ENCODE data around the gene OR5V1. TPM values are rescaled to one million over a fixed set of nuclear protein-coding genes. Genes with fewer than 3 reads are reported as not detected.

Gene OR5V1
- not detected in 2 replicates for total RNA-seq (2014; rRNA removed; shearing (Covaris generic))
- polyA plus RNA-seq (2016; fragmentation: Nextera tagmentation; extraction: Ambion mirVana): not detected in 2 replicates

DNA sequence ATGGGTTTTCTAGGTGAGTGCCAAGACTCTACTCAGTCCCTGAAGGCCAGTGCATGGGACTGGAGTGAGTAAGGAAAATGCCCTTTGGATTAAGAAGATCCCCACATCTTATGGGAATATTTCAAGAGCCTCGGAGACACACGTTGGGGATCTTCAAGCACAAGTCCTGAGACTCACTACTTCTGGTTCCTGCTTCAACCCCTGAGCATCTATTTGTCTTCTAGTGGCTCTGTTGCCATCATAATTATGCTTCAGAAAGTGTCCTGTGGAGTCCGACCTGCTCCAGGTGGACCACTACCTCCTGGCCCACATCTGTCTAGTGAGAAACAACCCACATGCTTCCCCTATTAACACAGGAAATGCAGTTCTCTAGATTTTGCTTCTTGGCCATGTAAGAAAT, at the start of gene OR5V1:
TSS of gene OR5V1 (minus strand) at position 101 of the 400 bp plus-strand sequence. CDS start 12,670 bp downstream, outside the sequence.
- 26 to 38% methylated on average over 3 of the region's 3 CpGs for WGBS, 2 experiments (ENCODE audit: low coverage in 1 of 2, low lambda C conversion rate in 2 of 2, missing lambda C conversion rate in 2 of 2)

DNA sequence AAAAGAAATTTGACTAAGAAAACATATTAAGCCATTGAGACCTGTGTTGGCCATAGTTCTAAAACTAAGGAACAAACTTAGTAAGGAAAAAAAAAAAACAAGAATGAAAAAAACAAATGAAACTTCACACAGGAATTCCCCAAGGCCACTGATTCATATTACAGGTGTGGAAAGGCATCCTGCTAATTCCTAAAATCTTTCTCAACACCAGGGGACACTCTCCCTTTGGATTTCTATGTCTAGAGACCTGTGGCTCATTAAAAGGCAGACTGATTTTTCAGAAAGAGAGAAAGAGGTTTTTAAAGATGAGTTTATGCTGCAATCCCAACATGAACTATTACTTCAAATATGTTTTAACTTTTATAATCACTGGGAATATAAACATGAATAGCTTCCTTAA, 45.9 kb upstream of the OR5V1 start, which contains the start of gene OR12D1:
TSS of gene OR12D1 (plus strand) at position 341 of the 400 bp plus-strand sequence.
- Histone ChIP-seq H3K9me2 (ENCODE audit: insufficient read depth) (no peaks in the 10 kb centered on the region), H3K27me3 (replicated peaks; ENCODE audit: insufficient read depth) (no peaks in the 10 kb centered on the region), H3K36me3 (ENCODE audit: low read depth) (no peaks in the 10 kb centered on the region), H3K4me3 (no peak within 1 kb of the TSS), H4K20me1 (ENCODE audit: insufficient read depth) (no peaks in the 10 kb centered on the region; the same call in 1 of the 2 replicates), H3K9ac (no peak within 1 kb of the TSS), H3K4me1 (ENCODE audit: insufficient read depth) (no peaks in the 10 kb centered on the region), H3F3A (ENCODE audit: insufficient read depth) (no peaks in the 10 kb centered on the region), H2AFZ (no peak within 1 kb of the TSS), H3K4me2 (ENCODE audit: unreplicated experiment) (no peak within 1 kb of the TSS), H3K9me3 (ENCODE audit: low read depth) (no peaks in the 10 kb centered on the region), H3K79me2 (ENCODE audit: insufficient read depth) (no peaks in the 10 kb centered on the region), H3K27ac (no peak within 1 kb of the TSS)
- TF ChIP-seq EZH2phosphoT487 (IDR thresholded peaks at IDR 0.05; ENCODE audit: insufficient read depth, low read depth): no peak
- TF ChIP-seq EZH2 (IDR thresholded peaks at IDR 0.05; ENCODE audit: insufficient read depth, poor library complexity, severe bottlenecking): no peak
- in situ Hi-C loops (cut with MboI): no loop called here
- no peak for DNase-seq

More for the DNA sequence above, at the start of gene OR5V1:
- Histone ChIP-seq H3K9me2 (ENCODE audit: insufficient read depth) (no peaks in the 10 kb centered on the region), H3K4me2 (ENCODE audit: unreplicated experiment) (no peak within 1 kb of the TSS), H3K79me2 (ENCODE audit: insufficient read depth) (no peaks in the 10 kb centered on the region), H3K27me3 (replicated peaks; ENCODE audit: insufficient read depth) (no peaks in the 10 kb centered on the region), H3F3A (ENCODE audit: insufficient read depth) (no peaks in the 10 kb centered on the region), H4K20me1 (ENCODE audit: insufficient read depth) (no peaks in the 10 kb centered on the region), H2AFZ (no peak within 1 kb of the TSS), H3K4me3 (no peak within 1 kb of the TSS), H3K27ac (no peak within 1 kb of the TSS), H3K9me3 (ENCODE audit: low read depth) (no peaks in the 10 kb centered on the region), H3K36me3 (ENCODE audit: low read depth) (no peaks in the 10 kb centered on the region), H3K4me1 (ENCODE audit: insufficient read depth) (no peaks in the 10 kb centered on the region), H3K9ac (no peak within 1 kb of the TSS)
- in situ Hi-C loops (cut with MboI): no loop called here
- TF ChIP-seq EZH2phosphoT487 (IDR thresholded peaks at IDR 0.05; ENCODE audit: insufficient read depth, low read depth) (no peak), EZH2 (IDR thresholded peaks at IDR 0.05; ENCODE audit: insufficient read depth, poor library complexity, severe bottlenecking) (no peak)
- DNase-seq: no peak

DNA sequence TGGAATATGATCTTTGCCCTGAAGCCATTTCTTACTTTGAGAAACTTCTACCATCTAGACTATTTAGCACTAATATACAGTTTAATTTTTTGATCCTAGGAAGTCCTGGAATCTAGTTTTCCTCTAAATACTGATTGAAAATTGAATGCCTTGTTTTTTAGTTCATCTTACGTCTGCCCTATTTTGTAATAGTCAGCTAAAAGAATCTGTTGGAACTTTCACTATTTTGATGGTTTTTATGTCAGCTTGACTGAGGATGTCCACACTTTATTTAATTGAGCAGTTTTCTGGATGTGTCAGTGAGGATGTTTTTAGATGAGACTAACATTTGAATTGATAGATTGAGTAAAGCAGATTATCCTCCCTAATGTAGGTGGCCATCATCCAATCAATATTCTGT, 35.1 kb upstream of the OR5V1 start:
- Histone ChIP-seq H3K4me2 (ENCODE audit: unreplicated experiment) (no peak overlapping the region), H3K9ac (no peak overlapping the region), H3K9me2 (ENCODE audit: insufficient read depth) (no peaks in the 10 kb centered on the region), H3K4me1 (ENCODE audit: insufficient read depth) (no peaks in the 10 kb centered on the region), H3K79me2 (ENCODE audit: insufficient read depth) (no peaks in the 10 kb centered on the region), H3F3A (ENCODE audit: insufficient read depth) (no peaks in the 10 kb centered on the region), H3K27ac (no peak overlapping the region), H2AFZ (no peak overlapping the region), H3K36me3 (ENCODE audit: low read depth) (no peaks in the 10 kb centered on the region), H3K27me3 (replicated peaks; ENCODE audit: insufficient read depth) (no peaks in the 10 kb centered on the region), H3K4me3 (no peak overlapping the region), H4K20me1 (ENCODE audit: insufficient read depth) (no peaks in the 10 kb centered on the region), H3K9me3 (ENCODE audit: low read depth) (no peaks in the 10 kb centered on the region)
- DNase-seq: no peak
- in situ Hi-C loops (cut with MboI): no loop called here
- no peak for TF ChIP-seq EZH2phosphoT487 (IDR thresholded peaks at IDR 0.05; ENCODE audit: insufficient read depth, low read depth)
- TF ChIP-seq EZH2 (IDR thresholded peaks at IDR 0.05; ENCODE audit: insufficient read depth, poor library complexity, severe bottlenecking): no peak
- 24 to 29% methylated on average over 1 of the region's 1 CpG for WGBS, 2 experiments (ENCODE audit: low coverage in 1 of 2, low lambda C conversion rate in 2 of 2, missing lambda C conversion rate in 2 of 2)

DNA sequence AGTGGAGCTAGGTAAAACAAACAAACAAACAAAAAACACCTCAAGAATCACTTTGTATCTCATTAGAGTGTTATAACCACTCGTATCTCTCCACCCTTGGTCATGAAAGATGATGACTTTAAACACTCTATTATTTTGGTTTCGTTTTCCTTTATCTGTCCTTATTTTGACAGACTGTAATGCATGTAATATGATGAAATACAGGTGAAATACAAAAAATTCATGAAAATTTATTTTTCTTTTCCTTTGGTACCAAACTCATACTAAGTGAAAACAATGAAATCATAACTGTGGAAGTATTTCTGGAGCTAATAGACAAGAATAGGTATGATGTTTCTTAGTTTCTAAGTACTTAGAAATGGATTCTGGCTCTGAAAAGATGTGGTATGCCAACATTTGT, 30.9 kb upstream of the OR5V1 start:
- H3K27ac ChIP-seq: no peak overlapping the region
- no peak overlapping the region for H3K9ac ChIP-seq
- no peak overlapping the region for H2AFZ ChIP-seq
- no peak for TF ChIP-seq EZH2phosphoT487 (IDR thresholded peaks at IDR 0.05; ENCODE audit: insufficient read depth, low read depth)
- TF ChIP-seq EZH2 (IDR thresholded peaks at IDR 0.05; ENCODE audit: insufficient read depth, poor library complexity, severe bottlenecking): no peak
- no peaks in the 10 kb centered on the region for H4K20me1 ChIP-seq (ENCODE audit: insufficient read depth)
- no peaks in the 10 kb centered on the region for H3K9me3 ChIP-seq (ENCODE audit: low read depth)
- WGBS, 2 experiments (ENCODE audit: low coverage in 1 of 2, low lambda C conversion rate in 2 of 2, missing lambda C conversion rate in 2 of 2): 3 to 5% methylated on average over 2 of the region's 2 CpGs
- DNase-seq: no peak
- H3K9me2 ChIP-seq (ENCODE audit: insufficient read depth): no peaks in the 10 kb centered on the region
- no peak overlapping the region for H3K4me2 ChIP-seq (ENCODE audit: unreplicated experiment)
- H3F3A ChIP-seq (ENCODE audit: insufficient read depth): no peaks in the 10 kb centered on the region
- no peak overlapping the region for H3K4me3 ChIP-seq
- H3K27me3 ChIP-seq (replicated peaks; ENCODE audit: insufficient read depth): no peaks in the 10 kb centered on the region
- in situ Hi-C loops (cut with MboI): no loop called here
- no peaks in the 10 kb centered on the region for H3K79me2 ChIP-seq (ENCODE audit: insufficient read depth)
- H3K36me3 ChIP-seq (ENCODE audit: low read depth): no peaks in the 10 kb centered on the region
- no peaks in the 10 kb centered on the region for H3K4me1 ChIP-seq (ENCODE audit: insufficient read depth)

DNA sequence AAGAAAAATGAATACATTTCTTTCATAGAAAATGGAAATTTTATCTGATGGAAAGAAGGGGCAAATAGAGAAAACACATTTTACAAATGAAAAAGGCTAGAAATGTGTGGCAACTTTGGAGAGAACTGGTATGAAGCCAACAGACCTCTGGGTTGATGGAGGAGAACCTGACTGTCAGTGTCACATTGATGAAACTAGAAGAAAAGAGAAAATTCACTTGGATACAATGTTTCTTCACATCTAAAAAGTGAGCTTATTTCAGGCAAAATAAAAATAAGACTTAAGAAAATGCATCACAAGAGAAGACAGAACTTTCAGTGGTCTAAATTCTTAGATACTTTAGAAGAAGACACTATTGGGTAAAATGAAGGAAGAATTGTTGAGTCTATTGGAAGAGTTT, 26.7 kb upstream of the OR5V1 start, which contains the start of gene OR12D2:
TSS of gene OR12D2 (plus strand) at position 301 of the 400 bp plus-strand sequence. CDS start 1,069 bp downstream, outside the sequence.
- H2AFZ ChIP-seq: no peak within 1 kb of the TSS
- in situ Hi-C loops (cut with MboI): no loop called here
- no peak within 1 kb of the TSS for H3K4me3 ChIP-seq
- no peaks in the 10 kb centered on the region for H3K4me1 ChIP-seq (ENCODE audit: insufficient read depth)
- TF ChIP-seq EZH2 (IDR thresholded peaks at IDR 0.05; ENCODE audit: insufficient read depth, poor library complexity, severe bottlenecking) (no peak), EZH2phosphoT487 (IDR thresholded peaks at IDR 0.05; ENCODE audit: insufficient read depth, low read depth) (no peak)
- H3K9me3 ChIP-seq (ENCODE audit: low read depth): no peaks in the 10 kb centered on the region
- H3K9me2 ChIP-seq (ENCODE audit: insufficient read depth): no peaks in the 10 kb centered on the region
- H3K4me2 ChIP-seq (ENCODE audit: unreplicated experiment): no peak within 1 kb of the TSS
- no peaks in the 10 kb centered on the region for H3K27me3 ChIP-seq (replicated peaks; ENCODE audit: insufficient read depth)
- H4K20me1 ChIP-seq (ENCODE audit: insufficient read depth): no peaks in the 10 kb centered on the region
- no peak for DNase-seq
- H3K27ac ChIP-seq: no peak within 1 kb of the TSS
- no peaks in the 10 kb centered on the region for H3K36me3 ChIP-seq (ENCODE audit: low read depth)
- no peaks in the 10 kb centered on the region for H3K79me2 ChIP-seq (ENCODE audit: insufficient read depth)
- no peaks in the 10 kb centered on the region for H3F3A ChIP-seq (ENCODE audit: insufficient read depth)
- H3K9ac ChIP-seq: no peak within 1 kb of the TSS

Measured in GM23248 (cell line).